Hematopoietic multipotent progenitor cell treated with erythropoietin and hydrocortisone succinate and interleukin-3 and kit ligand, for 6 days (in vitro differentiated cells): Measurements from ENCODE around the gene NR2C2.
A peak's percentile ranks its signal among the peaks of the same experiment; 100 is the strongest.

Source experiments
- DNase-seq: peaks from one replicate; pipeline ENCODE4 v3.0.0-alpha.2; 2015

NR2C2 gene

DNA sequence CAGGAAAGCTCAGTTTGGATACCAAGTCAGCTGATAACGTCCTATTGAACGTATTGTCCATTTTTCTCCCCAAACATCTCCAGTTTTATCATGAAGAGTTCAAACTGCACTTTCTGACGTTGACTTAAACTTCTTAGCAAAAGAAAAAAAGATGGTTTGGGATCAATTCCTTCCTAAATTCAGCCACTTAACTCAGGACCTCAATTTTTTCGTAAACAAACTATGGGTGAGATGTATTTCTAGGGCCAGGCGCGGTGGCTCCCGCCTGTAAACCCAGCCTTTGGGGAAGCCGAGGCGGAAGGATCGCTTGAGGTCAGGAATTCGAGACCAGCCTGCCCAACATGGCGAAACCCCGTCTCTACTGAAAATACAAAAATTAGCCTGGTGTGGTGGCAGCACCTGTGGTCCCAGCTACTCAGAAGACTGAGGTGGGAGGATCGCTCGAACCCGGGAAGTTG is 118.2 kb downstream of the NR2C2 start:
- no peak for DNase-seq

DNA sequence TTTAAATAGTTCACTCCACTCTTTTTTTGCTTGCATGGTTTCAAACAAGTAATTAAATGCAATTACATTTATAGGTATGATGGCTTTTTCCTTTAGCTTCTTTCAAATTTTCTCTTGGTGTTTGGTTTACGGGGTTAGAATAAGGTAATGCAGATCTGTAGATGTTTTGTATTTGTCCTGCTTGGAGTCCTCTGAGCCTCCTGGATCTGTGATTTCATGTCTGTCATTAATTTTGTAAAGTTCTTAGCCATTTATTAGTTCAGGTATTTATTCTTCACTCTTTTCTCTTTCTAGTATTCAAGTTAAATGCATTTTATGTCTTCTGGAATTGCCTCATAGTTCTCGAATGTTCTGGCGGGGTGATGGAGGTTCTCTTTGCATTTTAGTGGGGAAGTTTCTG is 119.1 kb downstream of the NR2C2 start:
- DNase-seq: no peak

DNA sequence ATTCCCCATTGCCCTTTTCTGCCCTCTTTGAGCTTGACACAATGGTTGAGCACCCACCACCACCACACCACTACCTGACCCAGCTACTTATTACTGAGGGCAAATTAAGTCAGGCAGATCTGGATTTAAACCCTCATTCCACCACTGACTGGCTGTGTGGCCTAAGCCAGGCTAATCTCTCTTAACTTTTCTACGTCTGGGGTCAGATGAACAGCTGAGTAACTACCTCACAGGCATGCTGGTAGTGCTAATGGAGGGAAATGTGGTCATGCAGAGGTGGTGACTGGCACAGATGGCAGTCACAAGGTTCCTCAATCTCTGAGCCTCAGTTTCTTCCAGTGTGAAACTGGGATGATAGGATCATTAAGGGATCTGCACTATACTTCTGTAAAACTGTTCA is 122.1 kb downstream of the NR2C2 start:
- no peak for DNase-seq

DNA sequence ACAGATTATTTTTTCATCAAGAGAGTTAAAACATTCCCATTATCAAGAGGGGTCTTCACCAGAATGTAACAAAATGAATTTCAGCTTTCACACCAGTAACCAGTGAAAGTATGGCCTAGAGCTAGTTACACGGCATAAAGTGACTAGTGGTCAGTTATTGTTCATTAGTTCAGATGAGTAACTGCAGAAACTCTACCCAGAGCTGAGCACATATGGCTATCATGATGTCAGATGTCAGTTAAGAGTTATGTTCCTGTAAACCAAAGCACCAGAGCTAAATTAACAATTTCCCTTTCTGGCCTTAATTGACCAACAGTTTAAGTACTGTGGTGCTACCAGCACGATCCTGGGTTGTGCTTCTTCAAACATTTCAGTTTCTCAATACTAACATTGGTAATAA is 124.3 kb downstream of the NR2C2 start:
- no peak for DNase-seq

DNA sequence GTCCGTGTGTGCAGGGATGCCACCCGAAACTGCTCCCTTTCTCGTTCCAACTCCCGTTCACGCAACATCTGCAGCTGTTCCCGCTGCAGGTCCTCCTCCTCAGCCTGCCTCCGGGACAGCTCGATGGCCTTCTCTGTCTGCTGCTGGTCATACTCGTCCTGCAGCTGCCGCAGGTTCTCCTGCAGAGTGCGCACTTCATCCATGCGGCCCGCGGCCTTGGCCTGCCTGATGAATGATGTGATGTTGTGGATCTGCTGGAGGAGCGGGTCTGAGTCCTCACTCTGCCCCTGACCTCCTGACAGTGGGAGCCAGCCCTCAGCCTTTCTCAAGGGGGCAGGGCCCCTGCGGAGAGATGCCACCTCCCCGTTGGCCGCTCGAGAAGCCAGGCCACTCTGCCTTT is 127.1 kb downstream of the NR2C2 start:
- no peak for DNase-seq

DNA sequence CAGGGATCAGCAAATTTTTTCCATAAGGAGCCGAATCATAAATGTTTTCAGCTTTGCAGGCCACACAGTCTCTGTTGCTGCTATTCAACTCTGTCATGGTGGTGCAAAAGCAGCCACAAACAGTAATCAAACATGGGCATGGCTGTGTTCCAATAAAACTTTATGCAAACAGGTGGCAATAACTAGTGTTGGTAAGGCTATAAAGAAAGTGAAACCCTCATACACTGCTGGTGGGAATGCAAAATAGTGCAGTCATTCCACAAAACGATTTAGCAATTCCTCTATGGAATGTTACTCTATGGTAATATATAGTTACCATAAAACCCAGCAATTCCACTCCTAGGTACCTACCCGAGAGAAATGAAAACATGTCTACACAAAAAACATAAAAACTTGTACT is 131.7 kb downstream of the NR2C2 start:
- no peak for DNase-seq

DNA sequence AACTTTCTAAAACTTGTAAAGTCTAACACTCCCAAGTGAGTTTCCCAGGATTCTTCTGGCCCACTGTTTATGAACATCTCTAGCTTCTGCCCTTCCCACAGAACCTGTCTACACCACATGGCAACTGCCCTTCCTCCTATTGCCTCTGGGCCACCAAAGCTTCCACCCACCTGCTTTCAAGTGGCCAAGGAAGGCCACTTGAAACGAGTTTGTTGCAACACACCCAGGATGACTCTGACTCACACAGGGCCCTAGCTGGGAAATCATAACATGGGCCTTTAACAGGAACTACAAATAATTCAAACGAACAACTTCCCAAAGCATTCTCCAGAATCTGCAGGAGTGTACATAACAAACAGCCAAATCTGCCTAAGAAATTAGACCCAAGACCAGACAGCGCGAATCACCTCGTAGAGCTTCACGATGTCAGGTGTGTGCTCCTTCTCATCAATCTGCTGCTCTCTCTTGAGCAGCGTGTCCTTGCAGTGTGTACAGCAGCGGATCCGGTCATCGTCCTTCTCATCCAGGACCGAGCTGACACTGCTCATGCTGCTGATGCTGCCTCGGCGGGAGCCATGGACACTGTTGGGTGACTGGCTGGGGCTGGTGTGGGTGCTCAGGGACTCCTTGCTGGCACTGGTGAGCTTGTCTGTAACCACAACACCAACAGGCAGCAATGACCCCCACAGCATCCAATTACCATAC is 134.7 kb downstream of the NR2C2 start:
- DNase-seq: no peak

DNA sequence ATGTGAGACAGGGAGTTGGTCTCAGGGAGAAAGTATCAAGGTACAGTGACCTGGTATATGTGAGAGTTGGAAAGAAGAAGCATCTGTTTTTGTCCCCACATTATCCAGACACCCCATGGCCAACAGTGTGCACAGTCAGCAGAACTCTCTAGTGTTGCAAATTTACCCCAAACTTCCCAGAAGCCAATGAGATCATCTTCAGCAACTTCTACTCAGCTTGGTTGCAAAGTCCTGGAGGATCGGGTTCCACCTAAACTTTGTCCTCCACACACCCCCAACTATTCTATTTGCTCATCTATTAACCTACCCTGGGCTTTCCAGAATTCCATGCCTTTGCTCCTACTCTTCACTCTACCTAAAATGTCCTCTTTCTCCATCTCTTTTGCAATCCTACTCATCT is 135.9 kb downstream of the NR2C2 start:
- DNase-seq: no peak

DNA sequence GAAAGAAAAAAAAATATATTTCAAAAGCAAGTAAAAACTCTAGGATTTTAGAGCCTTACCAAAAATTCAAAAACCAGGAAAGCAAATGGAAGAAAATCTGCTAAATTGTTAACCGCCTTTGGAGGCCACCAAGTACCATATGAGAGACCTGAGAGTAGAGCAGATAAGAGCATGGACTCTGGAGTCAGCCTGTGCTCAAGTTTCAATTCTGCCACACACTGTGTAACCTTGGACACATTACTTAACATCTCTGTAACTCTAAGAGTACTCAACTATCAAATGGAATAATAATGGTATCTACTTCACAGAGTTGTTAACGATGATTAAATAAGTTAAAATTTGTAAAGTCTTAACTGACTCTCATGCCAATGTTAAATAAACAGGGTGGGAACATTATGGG is 138.9 kb downstream of the NR2C2 start:
- DNase-seq: no peak

DNA sequence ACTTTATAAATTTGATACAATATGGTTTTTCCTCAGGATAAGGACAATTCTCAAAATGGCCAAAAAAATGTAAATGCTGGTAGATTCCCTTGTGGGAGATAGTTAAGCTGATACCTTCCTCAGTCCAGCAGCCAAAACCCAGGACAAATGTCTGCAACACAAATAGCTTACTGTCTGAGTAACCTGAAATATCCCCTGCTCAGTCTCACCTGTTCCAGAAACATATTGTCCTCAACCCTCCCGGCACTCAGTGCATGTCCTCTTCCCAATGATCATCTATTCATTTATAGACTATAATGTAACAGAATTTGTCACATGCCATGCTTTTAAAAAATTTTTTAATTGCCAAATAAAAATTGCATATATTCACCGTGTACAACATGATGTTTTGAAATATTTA is 139.3 kb downstream of the NR2C2 start:
- no peak for DNase-seq

DNA sequence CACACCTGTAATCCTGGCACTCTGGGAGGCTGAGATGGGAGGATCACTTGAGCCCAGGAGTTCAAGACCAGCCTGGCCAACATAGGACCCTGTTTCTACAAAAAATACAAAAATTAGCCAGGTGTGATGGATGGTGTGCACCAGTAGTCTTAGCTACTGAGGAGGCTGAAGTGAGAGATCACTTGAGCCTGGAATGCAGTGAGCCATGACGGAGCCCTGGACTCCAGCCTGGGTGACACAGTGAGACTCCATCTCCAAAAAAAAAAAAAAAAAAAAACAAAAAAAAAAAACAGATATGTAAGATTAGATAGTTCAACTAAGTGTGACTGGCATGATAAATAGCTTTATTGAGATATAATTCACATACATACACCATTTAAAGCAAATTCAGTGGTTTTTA is 141.8 kb downstream of the NR2C2 start:
- DNase-seq: no peak

DNA sequence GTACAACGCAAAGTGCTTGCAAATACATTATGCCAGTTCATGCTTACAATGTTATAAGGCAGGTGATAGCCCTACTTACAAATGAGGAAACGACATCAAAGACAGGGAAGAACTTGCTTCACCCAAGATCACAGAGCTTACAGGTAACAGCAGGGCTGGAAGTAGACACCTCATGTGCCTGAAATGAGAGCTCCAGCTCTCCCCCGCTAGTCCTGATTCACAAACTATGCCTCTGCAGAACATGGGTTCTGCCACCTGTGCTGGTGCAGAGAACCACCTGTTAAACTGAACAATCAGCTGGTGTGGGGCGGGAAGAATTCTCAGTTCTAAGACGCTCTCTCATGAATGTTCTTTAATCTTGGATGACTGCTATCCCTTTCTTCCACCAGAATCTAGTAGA is 144.2 kb downstream of the NR2C2 start:
- DNase-seq: no peak

DNA sequence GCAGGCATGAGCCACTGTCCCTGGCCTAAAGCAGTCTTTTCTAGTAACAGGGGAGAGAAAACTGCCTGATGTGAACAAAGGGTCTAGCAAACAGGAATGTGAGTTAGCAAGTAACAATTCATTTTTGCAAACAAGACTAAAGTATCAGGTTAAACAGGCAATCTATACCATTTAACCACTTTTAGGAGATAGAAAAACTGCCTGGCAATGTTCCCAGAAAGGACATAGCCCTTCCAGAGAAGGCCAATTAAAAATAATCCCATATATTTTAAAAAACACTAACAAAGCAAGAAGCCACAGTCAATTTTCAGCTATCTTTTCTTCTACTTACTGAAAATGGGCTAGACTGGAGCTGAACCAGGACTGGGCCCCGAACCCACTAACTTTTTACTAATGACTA is 145.3 kb downstream of the NR2C2 start:
- peak; percentile 78 for DNase-seq

DNA sequence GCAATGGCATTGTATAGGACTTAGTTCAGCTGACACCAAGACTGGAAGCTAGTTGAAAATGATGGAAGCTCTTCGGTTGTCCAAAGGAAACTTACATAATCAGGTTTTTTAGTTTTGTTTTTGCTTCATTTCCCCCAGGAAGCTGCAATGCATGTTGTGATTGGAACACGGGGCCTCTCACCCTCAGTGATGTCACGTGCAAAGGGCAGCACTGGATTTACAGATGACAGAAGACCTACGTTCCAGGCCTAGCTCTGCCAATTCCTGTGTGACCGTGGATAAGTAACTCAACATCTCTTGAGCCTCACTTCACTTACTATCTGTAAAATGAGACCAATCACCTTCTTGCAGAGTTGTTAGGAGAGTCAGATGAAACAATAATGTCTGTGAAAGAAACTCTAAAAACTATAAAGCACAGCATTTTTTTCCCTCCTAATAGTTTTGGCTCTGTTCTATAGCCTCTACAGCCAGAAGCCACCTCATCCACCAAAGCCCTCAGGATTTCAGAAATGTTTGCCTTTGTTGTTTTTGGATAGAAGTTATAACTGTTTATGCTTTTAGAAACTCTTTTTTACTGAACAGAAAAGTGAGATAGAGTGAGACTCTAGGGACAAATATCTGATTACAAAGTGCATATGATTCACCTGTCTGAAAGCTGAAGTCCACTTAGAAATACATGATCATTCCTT is 146.9 kb downstream of the NR2C2 start:
- DNase-seq: no peak

DNA sequence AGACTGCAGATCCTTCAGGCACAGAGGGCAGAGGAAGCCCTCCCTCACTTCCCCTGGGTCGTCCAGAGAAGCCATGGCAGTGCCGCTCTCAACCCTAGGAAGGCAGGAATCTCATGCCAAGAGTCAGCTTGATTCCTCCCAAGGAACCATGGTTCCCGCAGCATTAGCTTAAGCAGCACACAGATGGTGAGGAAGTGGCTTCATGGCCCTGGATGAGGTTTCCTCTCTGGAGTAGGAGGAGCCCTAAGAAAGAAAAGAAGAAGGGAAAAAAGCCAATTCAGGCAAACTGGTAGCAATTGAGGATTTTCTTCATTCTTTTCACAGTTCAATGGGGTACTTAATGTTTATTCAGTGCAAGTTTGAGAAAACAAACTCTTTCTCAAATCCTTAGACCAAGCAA is 148.7 kb downstream of the NR2C2 start:
- DNase-seq: no peak

DNA sequence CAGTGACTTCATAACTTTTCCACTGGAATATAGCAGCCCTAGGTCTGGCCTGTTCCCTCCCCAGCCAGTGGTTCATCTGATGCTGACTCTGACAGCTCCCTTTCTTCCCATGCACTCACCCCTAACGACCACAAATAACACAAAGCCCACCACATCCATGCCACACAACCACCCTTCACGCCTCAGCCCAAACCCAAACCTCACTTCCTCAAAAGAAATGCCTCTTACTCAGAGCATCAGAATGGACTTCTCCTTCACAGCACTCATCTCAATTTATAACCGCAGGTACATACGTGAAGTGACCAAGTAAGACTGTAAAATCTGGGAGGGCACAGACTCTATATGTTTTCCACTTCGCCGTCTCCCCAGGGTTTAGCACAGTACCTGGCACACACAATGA is 150.5 kb downstream of the NR2C2 start:
- DNase-seq: peak; percentile 42
